ENCODE results near the gene IFT122. TPM values are rescaled to one million over a fixed set of nuclear protein-coding genes. Genes with fewer than 3 reads are reported as not detected.

Gene IFT122
- total RNA-seq, 2 experiments from 2014 or later: 22.7 to 26.7 TPM

DNA sequence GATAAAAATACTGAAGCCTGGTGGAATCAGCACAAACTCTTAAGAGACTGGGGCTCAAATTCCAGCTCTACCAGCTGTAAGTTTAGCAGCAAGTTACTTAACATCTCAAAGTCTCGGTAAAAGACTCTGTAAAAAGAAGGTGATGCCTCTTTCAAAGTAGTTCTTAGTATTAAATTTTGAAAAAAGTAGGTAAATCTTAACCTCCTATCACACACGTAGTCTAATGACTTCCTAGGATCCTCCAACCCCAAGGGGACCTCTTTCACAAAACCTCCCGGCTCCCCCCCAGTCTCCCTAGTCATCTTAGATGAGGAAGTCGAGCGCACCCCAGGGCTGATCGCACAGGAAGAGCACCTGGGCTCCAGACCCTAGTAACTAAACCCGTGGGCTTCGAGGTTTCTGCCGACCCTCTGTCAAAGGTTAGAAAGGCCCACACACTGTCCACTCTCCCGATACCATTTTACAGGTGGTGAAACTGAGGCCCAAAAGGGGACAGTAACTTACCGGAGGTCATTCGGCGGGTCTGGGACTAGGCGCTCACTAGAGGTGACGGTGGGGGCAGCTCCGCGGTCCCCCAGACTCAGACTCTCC is 703 bp upstream of the IFT122 start:
- peaks cover 48% of the 10 kb centered on the region for H3K36me3 Mint-ChIP-seq (ENCODE audit: low read depth)
- peak overlapping the region; percentile 91 for H3K4me3 ChIP-seq (ENCODE audit: low read length)
- peak overlapping the region; percentile 82 to 87 for H3K27ac ChIP-seq (ENCODE audit: low read depth in 1 of 2, low read length in 2 of 2)
- H3K36me3 ChIP-seq (ENCODE audit: insufficient read depth, low read length): peaks cover 29% of the 10 kb centered on the region
- H3K4me3 Mint-ChIP-seq: peak overlapping the region; percentile 91
- intact Hi-C loops (cut with DNase I, micrococcal nuclease): loop anchor here in 1 of 2 experiments (2.0 to 5.0 kb wide), 2 partner anchors 41 to 168 kb away; partner anchors contain the start of gene PLXND1
- no peaks in the 10 kb centered on the region for H3K9me3 Mint-ChIP-seq
- ATAC-seq (ENCODE audit: poor library complexity): peak; percentile 4
- ChIA-PET CTCF (interaction anchor here (0.5 to 1.6 kb wide), 6 partner anchors 8 to 821 kb away, joined by 3 to 6 read pairs (median 4); partner anchors contain the start of gene PLXND1), POLR2A (interaction anchor here (0.6 to 4.5 kb wide), 15 partner anchors 10 to 759 kb away, joined by 3 to 62 read pairs (median 8); partner anchors contain the start of genes EFCAB12 and TMCC1)
- H3K4me1 ChIP-seq (ENCODE audit: insufficient read depth, low read length): peaks cover 30% of the 10 kb centered on the region
- H3K27ac Mint-ChIP-seq: peak overlapping the region; percentile 93
- H3K27me3 ChIP-seq (ENCODE audit: control insufficient read depth in 1 of 2, insufficient read depth in 2 of 2, low read length in 2 of 2): no peaks in the 10 kb centered on the region
- H3K27me3 Mint-ChIP-seq: no peaks in the 10 kb centered on the region
- DNase-seq: peak in 13 of 14 experiments; percentile 13 to 71 (median 33)
- H3K4me1 Mint-ChIP-seq (ENCODE audit: low read depth): peaks cover 93% of the 10 kb centered on the region
- no peaks in the 10 kb centered on the region for H3K9me3 ChIP-seq (ENCODE audit: control insufficient read depth in 1 of 2, insufficient read depth in 1 of 2, low read length in 2 of 2)
- TF ChIP-seq, protein P1, sequence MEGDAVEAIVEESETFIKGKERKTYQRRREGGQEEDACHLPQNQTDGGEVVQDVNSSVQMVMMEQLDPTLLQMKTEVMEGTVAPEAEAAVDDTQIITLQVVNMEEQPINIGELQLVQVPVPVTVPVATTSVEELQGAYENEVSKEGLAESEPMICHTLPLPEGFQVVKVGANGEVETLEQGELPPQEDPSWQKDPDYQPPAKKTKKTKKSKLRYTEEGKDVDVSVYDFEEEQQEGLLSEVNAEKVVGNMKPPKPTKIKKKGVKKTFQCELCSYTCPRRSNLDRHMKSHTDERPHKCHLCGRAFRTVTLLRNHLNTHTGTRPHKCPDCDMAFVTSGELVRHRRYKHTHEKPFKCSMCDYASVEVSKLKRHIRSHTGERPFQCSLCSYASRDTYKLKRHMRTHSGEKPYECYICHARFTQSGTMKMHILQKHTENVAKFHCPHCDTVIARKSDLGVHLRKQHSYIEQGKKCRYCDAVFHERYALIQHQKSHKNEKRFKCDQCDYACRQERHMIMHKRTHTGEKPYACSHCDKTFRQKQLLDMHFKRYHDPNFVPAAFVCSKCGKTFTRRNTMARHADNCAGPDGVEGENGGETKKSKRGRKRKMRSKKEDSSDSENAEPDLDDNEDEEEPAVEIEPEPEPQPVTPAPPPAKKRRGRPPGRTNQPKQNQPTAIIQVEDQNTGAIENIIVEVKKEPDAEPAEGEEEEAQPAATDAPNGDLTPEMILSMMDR (IDR thresholded peaks at IDR 0.05): no peak

DNA sequence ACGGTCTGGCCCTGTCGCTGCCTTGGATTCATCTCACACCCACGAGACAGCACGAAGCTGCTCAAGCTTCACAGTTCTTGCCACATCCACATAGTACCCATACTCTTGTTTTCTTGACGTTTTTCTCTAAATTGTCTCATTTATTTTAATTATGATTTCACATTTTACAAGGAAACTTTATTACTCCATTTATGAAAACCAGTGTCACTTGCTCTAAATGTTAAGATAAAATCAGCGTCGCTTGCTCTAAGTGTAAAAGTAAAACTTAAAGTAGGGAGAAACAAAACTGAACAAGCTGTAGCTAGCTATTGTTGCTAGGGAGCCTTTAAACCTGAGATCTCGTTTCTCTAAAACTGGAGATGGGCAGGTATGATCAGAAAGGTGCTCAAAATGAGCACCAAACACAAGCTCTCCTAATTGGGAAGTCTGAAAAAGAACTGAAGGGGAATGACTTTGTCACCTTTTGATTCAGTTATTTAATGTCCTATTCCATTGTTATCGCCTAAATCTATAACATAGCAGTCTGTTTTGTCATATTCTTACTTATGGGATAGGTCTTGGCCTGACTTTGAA is 680 bp downstream of the IFT122 start:
- H3K4me3 ChIP-seq (ENCODE audit: low read length): peak overlapping the region; percentile 91
- ATAC-seq (ENCODE audit: poor library complexity) (peak; percentile 51), DNase-seq (peak in 1 of 14 experiments; percentile 33)
- peak overlapping the region; percentile 91 for H3K4me3 Mint-ChIP-seq
- H3K27me3 ChIP-seq (ENCODE audit: control insufficient read depth in 1 of 2, insufficient read depth in 2 of 2, low read length in 2 of 2): no peaks in the 10 kb centered on the region
- peak overlapping the region; percentile 83 to 85 for H3K27ac ChIP-seq (ENCODE audit: low read depth in 1 of 2, low read length in 2 of 2)
- peaks cover 35% of the 10 kb centered on the region for H3K36me3 Mint-ChIP-seq (ENCODE audit: low read depth)
- peaks cover 19% of the 10 kb centered on the region for H3K36me3 ChIP-seq (ENCODE audit: insufficient read depth, low read length)
- TF ChIP-seq, protein P1 (IDR thresholded peaks at IDR 0.05): no peak
- H3K4me1 ChIP-seq (ENCODE audit: insufficient read depth, low read length): peaks cover 30% of the 10 kb centered on the region
- intact Hi-C loops (cut with DNase I, micrococcal nuclease): loop anchor here (1.0 to 5.0 kb wide), 6 partner anchors 12 to 713 kb away; partner anchors contain the start of genes EFCAB12 (in 1 of the 2), RAB7A (in 1 of the 2) and TMCC1 (in 1 of the 2)
- ChIA-PET CTCF (interaction anchor here (1.0 to 1.6 kb wide), 5 partner anchors 12 to 760 kb away, joined by 3 to 6 read pairs (median 4); partner anchors contain the start of genes EFCAB12 and PLXND1), POLR2A (interaction anchor here (0.8 to 4.5 kb wide), 21 partner anchors 9 to 1317 kb away, joined by 3 to 62 read pairs (median 6); partner anchors contain the start of genes EFCAB12, PLXND1, RUVBL1 and TMCC1)
- H3K27ac Mint-ChIP-seq: peak overlapping the region; percentile 93
- H3K4me1 Mint-ChIP-seq (ENCODE audit: low read depth): peaks cover 80% of the 10 kb centered on the region
- no peaks in the 10 kb centered on the region for H3K9me3 Mint-ChIP-seq
- no peaks in the 10 kb centered on the region for H3K27me3 Mint-ChIP-seq
- H3K9me3 ChIP-seq (ENCODE audit: control insufficient read depth in 1 of 2, insufficient read depth in 1 of 2, low read length in 2 of 2): no peaks in the 10 kb centered on the region

DNA sequence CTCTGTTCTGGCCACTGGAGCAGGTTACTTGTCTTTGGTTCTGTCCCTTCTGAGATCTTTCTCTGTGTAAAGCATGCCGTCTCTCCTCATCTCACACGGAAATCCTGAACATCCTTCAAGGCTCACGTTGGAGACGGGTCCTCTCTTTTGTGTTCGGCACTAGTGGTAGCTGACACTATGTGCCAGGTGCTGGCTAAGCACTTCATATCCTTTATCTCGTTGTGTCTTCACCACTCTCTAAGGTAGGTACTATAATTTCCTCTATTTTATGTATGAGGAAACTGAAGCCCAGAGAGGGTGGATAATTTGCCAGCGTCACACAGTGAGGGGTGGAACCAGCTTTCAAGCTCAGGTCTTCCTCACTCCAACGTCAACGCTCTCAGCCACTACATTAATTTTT is 1.2 kb downstream of the IFT122 start:
- H3K4me1 Mint-ChIP-seq (ENCODE audit: low read depth): peaks cover 75% of the 10 kb centered on the region

More for the DNA sequence above, 1.2 kb downstream of the IFT122 start:
- Mint-ChIP-seq H3K4me3 (peak overlapping the region; percentile 91), H3K36me3 (ENCODE audit: low read depth) (peaks cover 30% of the 10 kb centered on the region), H3K27me3 (no peaks in the 10 kb centered on the region), H3K9me3 (no peaks in the 10 kb centered on the region), H3K27ac (peak overlapping the region; percentile 93)
- POLR2A ChIA-PET: interaction anchor here (1.1 to 4.5 kb wide), 15 partner anchors 9 to 761 kb away, joined by 3 to 62 read pairs (median 8); partner anchors contain the start of genes EFCAB12 and TMCC1
- TF ChIP-seq, protein P1 (IDR thresholded peaks at IDR 0.05): no peak
- Histone ChIP-seq H3K4me3 (ENCODE audit: low read length) (peak overlapping the region; percentile 91), H3K27me3 (ENCODE audit: control insufficient read depth in 1 of 2, insufficient read depth in 2 of 2, low read length in 2 of 2) (no peaks in the 10 kb centered on the region), H3K27ac (ENCODE audit: low read depth in 1 of 2, low read length in 2 of 2) (peak overlapping the region; percentile 83 to 85), H3K4me1 (ENCODE audit: insufficient read depth, low read length) (peaks cover 30% of the 10 kb centered on the region), H3K9me3 (ENCODE audit: control insufficient read depth in 1 of 2, insufficient read depth in 1 of 2, low read length in 2 of 2) (no peaks in the 10 kb centered on the region), H3K36me3 (ENCODE audit: insufficient read depth, low read length) (peaks cover 16% of the 10 kb centered on the region)
- DNase-seq (peak in 8 of 14 experiments; percentile 6 to 56 (median 22)), ATAC-seq (ENCODE audit: poor library complexity) (no peak)
- intact Hi-C loops (cut with DNase I, micrococcal nuclease): loop anchor here (5.0 kb wide), 4 partner anchors 41 to 714 kb away; partner anchors contain the start of genes RAB7A (in 1 of the 2) and TMCC1 (in 1 of the 2)
- CTCF ChIA-PET: interaction anchor here (1.0 to 1.5 kb wide), 2 partner anchors 12 to 41 kb away, joined by 3 to 4 read pairs; partner anchors contain the start of gene EFCAB12
